Stimulated activated memory B cell treated with anti-CD40 and anti-IgM and Interleukin-4, amounts not matched to agents 10 μg/mL and 1 μg/mL and 100 μg/mL, for 72 hours (primary cell): Measurements from ENCODE around the gene PSPC1.

ENCODE experiments used
- ATAC-seq: fragments of 150-1000 bp; cut with Tn5 transposase; 2 replicates; pipeline ENCODE4 v1.10.0; 2021
- H3K27ac Mint-ChIP-seq: one replicate; pipeline ENCODE4 v1.8.0; 2022; ENCODE audit warnings: mild to moderate bottlenecking, mixed read lengths
- H3K27me3 Mint-ChIP-seq: one replicate; pipeline ENCODE4 v1.8.0; 2022; ENCODE audit warnings: mixed read lengths
- H3K36me3 Mint-ChIP-seq: one replicate; pipeline ENCODE4 v1.8.0; 2022; ENCODE audit warnings: mixed read lengths
- H3K4me1 Mint-ChIP-seq: one replicate; pipeline ENCODE4 v1.8.0; 2022; ENCODE audit warnings: mixed read lengths
- H3K4me3 Mint-ChIP-seq: one replicate; pipeline ENCODE4 v1.8.0; 2022; ENCODE audit warnings: mild to moderate bottlenecking, moderate library complexity, mixed read lengths
- H3K9me3 Mint-ChIP-seq: one replicate; pipeline ENCODE4 v1.8.0; 2022; ENCODE audit warnings: mixed read lengths

Gene PSPC1

DNA sequence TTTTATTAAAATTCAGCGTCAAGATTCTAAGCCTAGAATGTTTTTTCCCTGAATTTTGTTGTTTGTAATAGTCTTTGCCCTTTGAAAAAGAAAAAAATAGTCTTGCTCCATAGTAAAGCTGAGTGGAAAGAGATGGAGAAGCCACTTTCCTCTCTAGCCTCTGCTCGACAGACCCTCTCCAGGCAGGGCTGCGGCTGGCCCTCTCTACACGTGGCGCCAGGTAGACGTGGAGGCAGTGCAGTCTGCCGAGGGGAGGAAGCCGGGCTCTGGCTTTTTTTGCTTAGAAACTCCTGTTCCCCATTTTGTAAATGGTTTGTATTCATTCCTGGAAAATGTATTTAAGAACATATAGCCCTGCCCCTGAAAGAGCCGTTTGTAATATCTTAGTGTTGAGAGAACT lies 114.0 kb downstream of the PSPC1 start:
- no peak for ATAC-seq
- peaks cover 73% of the 10 kb centered on the region for H3K36me3 Mint-ChIP-seq
- no peaks in the 10 kb centered on the region for H3K9me3 Mint-ChIP-seq
- H3K4me1 Mint-ChIP-seq = peaks cover 9% of the 10 kb centered on the region
- no peak overlapping the region for H3K4me3 Mint-ChIP-seq
- H3K27ac Mint-ChIP-seq = no peak overlapping the region
- H3K27me3 Mint-ChIP-seq = no peaks in the 10 kb centered on the region

- Mint-ChIP-seq H3K27ac (no peak overlapping the region), H3K4me1 (peaks cover 13% of the 10 kb centered on the region), H3K27me3 (no peaks in the 10 kb centered on the region), H3K4me3 (no peak overlapping the region), H3K36me3 (peaks cover 70% of the 10 kb centered on the region), H3K9me3 (no peaks in the 10 kb centered on the region)
- ATAC-seq = no peak
Measured at GRCh38 chr13:19665427-19665859, 117.3 kb downstream of the PSPC1 start.

DNA sequence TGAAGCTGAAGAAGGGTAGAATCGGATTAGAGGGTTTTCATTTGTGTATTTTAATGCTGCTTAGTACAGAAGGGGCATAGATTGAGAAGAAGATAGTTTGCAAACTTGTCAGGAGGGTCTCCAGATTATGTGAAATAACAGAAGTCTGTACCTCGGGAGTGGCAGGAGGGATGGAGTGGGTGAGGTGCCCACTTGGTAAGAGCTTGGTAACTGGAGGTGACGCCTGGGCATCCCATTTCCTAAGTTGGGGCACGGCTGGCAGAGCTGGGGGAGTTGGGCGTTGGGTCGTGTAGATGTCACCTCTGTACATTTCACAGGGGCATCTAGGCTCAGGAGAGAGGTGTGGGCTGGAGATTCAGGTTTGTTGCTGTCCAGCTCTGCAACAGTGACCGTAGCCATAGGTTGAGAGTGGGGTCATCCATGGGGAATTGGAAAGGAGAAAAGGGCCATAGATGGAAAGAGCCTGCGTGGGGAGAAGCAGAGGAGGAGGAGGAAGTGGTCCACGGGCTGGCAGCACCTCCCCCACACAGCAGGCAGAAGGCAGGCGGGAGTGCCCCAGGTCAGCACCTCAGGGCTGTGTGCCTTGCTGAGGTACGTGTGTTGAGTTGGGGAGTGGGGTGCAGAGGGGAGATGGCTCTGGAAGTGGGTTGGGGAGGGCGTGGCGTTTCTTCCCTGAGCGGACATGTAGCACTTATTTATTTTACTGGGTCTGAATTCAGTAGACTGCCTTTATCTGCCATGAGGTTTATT lies 118.1 kb downstream of the PSPC1 start:
- peaks cover 13% of the 10 kb centered on the region for H3K4me1 Mint-ChIP-seq
- H3K4me3 Mint-ChIP-seq = no peak overlapping the region
- peak overlapping the region; percentile 38 for H3K27ac Mint-ChIP-seq
- H3K9me3 Mint-ChIP-seq = no peaks in the 10 kb centered on the region
- H3K27me3 Mint-ChIP-seq = no peaks in the 10 kb centered on the region
- H3K36me3 Mint-ChIP-seq = peaks cover 68% of the 10 kb centered on the region
- ATAC-seq = no peak

GRCh38 chr13:19663416-19663979 lies 119.2 kb downstream of the PSPC1 start:
- peak overlapping the region; percentile 38 for H3K27ac Mint-ChIP-seq
- H3K4me1 Mint-ChIP-seq = peaks cover 13% of the 10 kb centered on the region
- no peak for ATAC-seq
- no peaks in the 10 kb centered on the region for H3K27me3 Mint-ChIP-seq
- H3K4me3 Mint-ChIP-seq = no peak overlapping the region
- H3K9me3 Mint-ChIP-seq = no peaks in the 10 kb centered on the region
- H3K36me3 Mint-ChIP-seq = peaks cover 68% of the 10 kb centered on the region

DNA sequence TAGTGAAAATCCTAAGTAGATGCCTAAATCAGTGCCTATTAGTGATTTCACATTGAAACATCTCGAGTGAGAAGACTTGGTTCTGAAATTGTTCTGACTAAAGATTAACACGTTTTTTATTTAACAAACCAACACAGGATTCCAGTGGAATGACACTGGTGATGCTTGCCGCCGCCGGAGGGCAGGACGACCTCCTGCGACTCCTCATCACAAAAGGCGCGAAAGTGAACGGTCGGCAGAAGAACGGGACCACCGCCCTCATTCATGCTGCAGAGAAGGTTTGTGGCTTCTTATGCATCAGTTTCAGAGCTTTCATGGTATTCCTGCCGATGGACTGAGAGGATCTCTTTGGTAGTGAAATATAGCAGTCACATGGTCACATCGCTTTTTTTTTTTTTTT lies 121.2 kb downstream of the PSPC1 start:
- H3K4me1 Mint-ChIP-seq = peaks cover 13% of the 10 kb centered on the region
- H3K4me3 Mint-ChIP-seq = no peak overlapping the region
- H3K36me3 Mint-ChIP-seq = peaks cover 62% of the 10 kb centered on the region
- ATAC-seq = no peak
- no peaks in the 10 kb centered on the region for H3K9me3 Mint-ChIP-seq
- H3K27me3 Mint-ChIP-seq = no peaks in the 10 kb centered on the region
- H3K27ac Mint-ChIP-seq = no peak overlapping the region

DNA sequence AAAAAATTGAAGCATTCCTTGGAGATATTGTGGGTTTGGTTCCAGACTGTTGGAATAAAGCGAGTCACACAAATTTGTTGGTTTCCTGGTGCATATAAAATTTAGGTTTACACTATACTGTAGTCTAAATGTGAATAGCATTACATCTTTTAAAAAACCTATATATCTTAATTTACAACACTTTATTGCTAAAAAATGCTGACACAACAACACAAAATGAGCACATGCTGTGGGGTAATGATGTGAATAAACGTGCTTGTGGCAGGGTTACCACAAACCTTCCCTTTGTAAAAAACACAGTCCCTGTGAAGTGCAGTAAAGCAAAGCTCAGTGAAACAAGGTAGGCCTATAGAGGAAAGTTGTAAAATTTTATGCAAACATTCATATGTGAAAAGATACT lies 121.6 kb downstream of the PSPC1 start:
- no peak overlapping the region for H3K4me3 Mint-ChIP-seq

DNA sequence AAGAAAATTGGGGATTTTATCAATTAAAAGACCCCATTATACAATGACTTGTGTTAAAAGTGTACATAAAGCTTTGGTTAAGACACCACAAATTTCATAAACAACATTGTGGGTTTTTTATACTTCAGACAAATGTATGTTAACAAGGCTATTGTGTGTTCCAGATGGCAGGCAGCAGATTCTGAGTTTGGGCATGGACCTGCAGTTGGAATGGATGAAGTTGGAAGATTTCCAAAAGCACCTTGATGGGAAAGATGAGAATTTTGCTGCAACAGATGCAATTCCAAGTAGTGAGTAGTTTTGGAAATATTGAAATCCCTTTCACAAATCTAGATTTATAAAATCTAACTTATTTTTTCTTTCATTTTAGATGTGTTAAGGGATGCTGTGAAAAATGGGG lies 123.9 kb downstream of the PSPC1 start:
- no peak overlapping the region for H3K4me3 Mint-ChIP-seq
- H3K4me1 Mint-ChIP-seq = peaks cover 5% of the 10 kb centered on the region
- no peak for ATAC-seq
- H3K27ac Mint-ChIP-seq = no peak overlapping the region
- no peaks in the 10 kb centered on the region for H3K27me3 Mint-ChIP-seq
- no peaks in the 10 kb centered on the region for H3K9me3 Mint-ChIP-seq
- peaks cover 47% of the 10 kb centered on the region for H3K36me3 Mint-ChIP-seq

More for the DNA sequence above, 121.6 kb downstream of the PSPC1 start:
- no peak overlapping the region for H3K27ac Mint-ChIP-seq
- H3K27me3 Mint-ChIP-seq = no peaks in the 10 kb centered on the region
- peaks cover 13% of the 10 kb centered on the region for H3K4me1 Mint-ChIP-seq
- no peak for ATAC-seq
- H3K36me3 Mint-ChIP-seq = peaks cover 58% of the 10 kb centered on the region
- no peaks in the 10 kb centered on the region for H3K9me3 Mint-ChIP-seq

GRCh38 chr13:19657872-19658591 lies 124.7 kb downstream of the PSPC1 start:
- Mint-ChIP-seq H3K4me1 (peaks cover 2% of the 10 kb centered on the region), H3K9me3 (no peaks in the 10 kb centered on the region), H3K36me3 (peaks cover 47% of the 10 kb centered on the region), H3K4me3 (no peak overlapping the region), H3K27ac (peak overlapping the region; percentile 36), H3K27me3 (no peaks in the 10 kb centered on the region)
- ATAC-seq = no peak
